OCI-LY1 (cell line): Measurements from ENCODE around the gene DNAL4.

Source experiments
- EZH2 ChIP-seq: fragments of 200-600 bp; sonication (generic), shearing (Covaris generic); IDR thresholded peaks from 2 replicates; pipeline ENCODE4 v1.8.0; 2017; ENCODE audit warnings: borderline replicate concordance, mixed run types, mild to moderate bottlenecking, antibody characterized with exemption, low read length, moderate library complexity, mixed read lengths
- TF ChIP-seq, protein P1 (sequence below): fragments of 200-600 bp; sonication (generic), shearing (Covaris generic); IDR thresholded peaks from 2 replicates; pipeline ENCODE4 v1.5.1; 2017; ENCODE audit warnings: mild to moderate bottlenecking, antibody characterized with exemption, low read length, moderate library complexity, mixed read lengths

DNA sequence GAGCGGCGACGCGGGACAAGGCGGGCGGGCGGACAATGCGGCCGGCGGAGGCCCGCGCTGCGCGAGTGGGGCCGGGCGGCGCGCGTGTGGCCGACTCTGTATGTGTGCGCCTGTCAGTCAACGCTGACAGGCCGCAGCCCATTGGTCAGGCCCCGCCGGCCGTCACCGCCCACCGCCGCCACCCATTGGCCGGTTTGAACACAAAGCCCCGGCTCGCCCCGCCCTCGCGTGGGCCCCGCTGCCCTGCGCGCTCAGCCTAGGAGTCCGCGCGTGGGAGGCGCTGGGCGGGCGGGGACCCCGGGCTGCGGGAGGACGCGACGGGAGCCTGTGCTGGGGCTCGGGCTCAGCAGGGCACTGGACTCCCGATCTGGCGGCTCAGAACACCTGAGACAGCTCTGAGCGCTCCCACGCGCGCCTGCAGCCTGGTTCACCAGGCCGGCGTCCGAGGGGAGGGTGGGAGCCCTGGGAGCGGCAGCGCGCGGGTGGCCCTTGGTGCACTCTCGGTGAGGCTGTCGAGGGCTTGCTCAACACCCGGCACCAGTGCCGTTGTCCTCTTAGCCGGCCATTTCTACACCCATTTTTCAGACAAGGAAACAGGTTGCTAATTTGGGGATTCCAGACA lies 37.9 kb downstream of the DNAL4 start, which contains the start of gene SUN2:
- TF ChIP-seq, protein P1, sequence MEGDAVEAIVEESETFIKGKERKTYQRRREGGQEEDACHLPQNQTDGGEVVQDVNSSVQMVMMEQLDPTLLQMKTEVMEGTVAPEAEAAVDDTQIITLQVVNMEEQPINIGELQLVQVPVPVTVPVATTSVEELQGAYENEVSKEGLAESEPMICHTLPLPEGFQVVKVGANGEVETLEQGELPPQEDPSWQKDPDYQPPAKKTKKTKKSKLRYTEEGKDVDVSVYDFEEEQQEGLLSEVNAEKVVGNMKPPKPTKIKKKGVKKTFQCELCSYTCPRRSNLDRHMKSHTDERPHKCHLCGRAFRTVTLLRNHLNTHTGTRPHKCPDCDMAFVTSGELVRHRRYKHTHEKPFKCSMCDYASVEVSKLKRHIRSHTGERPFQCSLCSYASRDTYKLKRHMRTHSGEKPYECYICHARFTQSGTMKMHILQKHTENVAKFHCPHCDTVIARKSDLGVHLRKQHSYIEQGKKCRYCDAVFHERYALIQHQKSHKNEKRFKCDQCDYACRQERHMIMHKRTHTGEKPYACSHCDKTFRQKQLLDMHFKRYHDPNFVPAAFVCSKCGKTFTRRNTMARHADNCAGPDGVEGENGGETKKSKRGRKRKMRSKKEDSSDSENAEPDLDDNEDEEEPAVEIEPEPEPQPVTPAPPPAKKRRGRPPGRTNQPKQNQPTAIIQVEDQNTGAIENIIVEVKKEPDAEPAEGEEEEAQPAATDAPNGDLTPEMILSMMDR = no peak
- no peak for TF ChIP-seq EZH2
